ENCODE measurements around the gene DEUP1.
"Not testable (repeated sequence)": the region's sequence is repeated elsewhere in the genome, so short reads cannot be mapped to it uniquely, and the experiment has no call there.

Gene DEUP1

GRCh38 chr11:93432247-93432646, 101.7 kb downstream of the DEUP1 start:
- no peak for TF ChIP-seq CTCF (IDR thresholded peaks at IDR 0.05; ENCODE audit: low read depth, low read length)
- no peak for DNase-seq (ENCODE audit: extremely low read depth, low read depth)

- DNase-seq (ENCODE audit: extremely low read depth, low read depth) = not testable (repeated sequence)
Observed at GRCh38 chr11:93443232-93443631, 112.7 kb downstream of the DEUP1 start.

GRCh38 chr11:93444617-93445073, 114.1 kb downstream of the DEUP1 start:
- TF ChIP-seq CTCF (IDR thresholded peaks at IDR 0.05; ENCODE audit: low read depth, low read length) = no peak
- no peak for DNase-seq (ENCODE audit: extremely low read depth, low read depth)

- TF ChIP-seq CTCF (IDR thresholded peaks at IDR 0.05; ENCODE audit: low read depth, low read length) = no peak
- DNase-seq (ENCODE audit: extremely low read depth, low read depth) = no peak
Observed at GRCh38 chr11:93458286-93458685, 127.7 kb downstream of the DEUP1 start.

GRCh38 chr11:93463666-93464065, 133.1 kb downstream of the DEUP1 start:
- not testable (repeated sequence) for DNase-seq (ENCODE audit: extremely low read depth, low read depth)

GRCh38 chr11:93464927-93465540, 134.5 kb downstream of the DEUP1 start:
- no peak for DNase-seq (ENCODE audit: extremely low read depth, low read depth)
- TF ChIP-seq CTCF (IDR thresholded peaks at IDR 0.05; ENCODE audit: low read depth, low read length) = no peak

- DNase-seq (ENCODE audit: extremely low read depth, low read depth) = no peak
- no peak for TF ChIP-seq CTCF (IDR thresholded peaks at IDR 0.05; ENCODE audit: low read depth, low read length)
Observed at GRCh38 chr11:93467054-93467453, 136.5 kb downstream of the DEUP1 start.

GRCh38 chr11:93468290-93468689, 137.7 kb downstream of the DEUP1 start:
- no peak for TF ChIP-seq CTCF (IDR thresholded peaks at IDR 0.05; ENCODE audit: low read depth, low read length)

More at GRCh38 chr11:93468290-93468689, 137.7 kb downstream of the DEUP1 start:
- DNase-seq (ENCODE audit: extremely low read depth, low read depth) = no peak

Data from AG09319 (cell line).